Type B pancreatic cell (in vitro differentiated cells): ENCODE data around the gene RPN2. TPM values are rescaled to one million over a fixed set of nuclear protein-coding genes. Genes with fewer than 3 reads are reported as not detected.

Experiments used
- DNase-seq: peaks from one replicate; pipeline ENCODE4 v3.0.0; 2021; ENCODE audit warnings: mixed read lengths; ENCODE audit not compliant: unreplicated experiment; ENCODE audit errors: extremely low spot score
- H3K27ac Mint-ChIP-seq: 2 replicates; pipeline ENCODE4 v1.8.0; 2021; ENCODE audit warnings: mild to moderate bottlenecking, mixed read lengths
- H3K27me3 Mint-ChIP-seq: 2 replicates; pipeline ENCODE4 v1.8.0; 2021; ENCODE audit warnings: mixed read lengths
- H3K36me3 Mint-ChIP-seq: 2 replicates; pipeline ENCODE4 v1.8.0; 2021; ENCODE audit warnings: mixed read lengths
- H3K4me1 Mint-ChIP-seq: one replicate; pipeline ENCODE4 v1.8.0; 2021; ENCODE audit warnings: mixed read lengths; ENCODE audit not compliant: unreplicated experiment
- H3K4me3 Mint-ChIP-seq: 2 replicates; pipeline ENCODE4 v1.8.0; 2021; ENCODE audit warnings: mild to moderate bottlenecking, mixed read lengths
- H3K9me3 Mint-ChIP-seq: 2 replicates; pipeline ENCODE4 v1.8.0; 2021; ENCODE audit warnings: mixed read lengths
- total RNA-seq: library from RNA; stranded (reverse); gene quantifications from 2 replicates; pipeline ENCODE4 v1.2.1, GENCODE V29; 2021; ENCODE audit warnings: low replicate concordance
- TF ChIP-seq, protein P1 (sequence below): fragments of 200-600 bp; sonication (generic); conservative IDR thresholded peaks from 2 replicates; pipeline ENCODE4 v1.5.0; 2021; ENCODE audit warnings: antibody characterized with exemption, mild to moderate bottlenecking

The RPN2 gene
- total RNA-seq, 1 donor from 2014 or later: 184 TPM

DNA sequence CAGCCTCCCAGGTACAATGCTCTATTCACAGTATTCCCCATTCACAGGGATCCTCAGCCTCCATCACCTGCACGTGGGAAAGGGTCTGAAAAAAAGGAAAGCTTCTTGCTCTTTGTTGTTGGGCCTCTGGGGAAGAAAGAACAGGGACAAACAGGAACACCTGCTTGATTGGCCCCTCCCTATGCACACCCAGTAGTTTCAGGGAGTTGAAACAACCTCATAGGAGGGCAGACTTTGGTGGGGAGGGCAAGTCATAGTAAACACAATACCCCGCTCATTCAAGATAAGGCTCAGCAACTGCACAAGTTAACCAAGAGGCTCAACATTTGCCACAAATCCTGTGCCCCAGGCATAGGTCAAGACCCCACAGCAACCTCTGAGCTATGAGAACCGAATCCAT is 80.7 kb downstream of the RPN2 start:
- DNase-seq: no peak
- H3K27ac Mint-ChIP-seq: no peak overlapping the region

DNA sequence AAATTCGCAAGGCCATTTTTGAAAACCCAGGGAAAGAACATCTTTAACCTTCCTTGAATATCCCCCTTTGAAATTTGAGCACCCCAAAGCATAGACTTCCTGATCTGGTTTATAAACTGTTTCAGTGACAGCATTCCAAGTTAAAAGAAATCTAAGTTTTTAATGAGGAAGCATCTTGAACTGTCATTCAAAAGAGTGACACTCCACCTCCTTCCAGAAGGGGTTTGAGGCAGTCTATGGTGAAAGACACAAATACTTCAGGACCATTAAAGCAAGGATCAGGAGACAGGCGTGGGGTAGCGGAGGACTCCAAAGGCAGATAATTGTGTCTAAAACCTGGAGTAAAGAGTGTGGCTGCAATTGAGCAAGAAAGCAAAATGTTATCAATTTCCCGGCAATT is 81.8 kb downstream of the RPN2 start:
- no peak for DNase-seq
- Mint-ChIP-seq H3K36me3 (no peaks in the 10 kb centered on the region), H3K9me3 (no peaks in the 10 kb centered on the region), H3K4me1 (peaks cover 27% of the 10 kb centered on the region), H3K27me3 (peaks cover 17% of the 10 kb centered on the region), H3K27ac (no peak overlapping the region), H3K4me3 (no peak overlapping the region)
- TF ChIP-seq, protein P1, sequence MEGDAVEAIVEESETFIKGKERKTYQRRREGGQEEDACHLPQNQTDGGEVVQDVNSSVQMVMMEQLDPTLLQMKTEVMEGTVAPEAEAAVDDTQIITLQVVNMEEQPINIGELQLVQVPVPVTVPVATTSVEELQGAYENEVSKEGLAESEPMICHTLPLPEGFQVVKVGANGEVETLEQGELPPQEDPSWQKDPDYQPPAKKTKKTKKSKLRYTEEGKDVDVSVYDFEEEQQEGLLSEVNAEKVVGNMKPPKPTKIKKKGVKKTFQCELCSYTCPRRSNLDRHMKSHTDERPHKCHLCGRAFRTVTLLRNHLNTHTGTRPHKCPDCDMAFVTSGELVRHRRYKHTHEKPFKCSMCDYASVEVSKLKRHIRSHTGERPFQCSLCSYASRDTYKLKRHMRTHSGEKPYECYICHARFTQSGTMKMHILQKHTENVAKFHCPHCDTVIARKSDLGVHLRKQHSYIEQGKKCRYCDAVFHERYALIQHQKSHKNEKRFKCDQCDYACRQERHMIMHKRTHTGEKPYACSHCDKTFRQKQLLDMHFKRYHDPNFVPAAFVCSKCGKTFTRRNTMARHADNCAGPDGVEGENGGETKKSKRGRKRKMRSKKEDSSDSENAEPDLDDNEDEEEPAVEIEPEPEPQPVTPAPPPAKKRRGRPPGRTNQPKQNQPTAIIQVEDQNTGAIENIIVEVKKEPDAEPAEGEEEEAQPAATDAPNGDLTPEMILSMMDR: no peak

More for the DNA sequence above, 80.7 kb downstream of the RPN2 start:
- Mint-ChIP-seq H3K9me3 (no peaks in the 10 kb centered on the region), H3K4me3 (no peak overlapping the region), H3K36me3 (no peaks in the 10 kb centered on the region), H3K27me3 (peaks cover 17% of the 10 kb centered on the region), H3K4me1 (peaks cover 27% of the 10 kb centered on the region)
- TF ChIP-seq, protein P1: no peak

- Mint-ChIP-seq H3K9me3 (no peaks in the 10 kb centered on the region), H3K4me1 (peaks cover 27% of the 10 kb centered on the region), H3K4me3 (no peak within 1 kb of the TSS), H3K36me3 (no peaks in the 10 kb centered on the region), H3K27me3 (peaks cover 17% of the 10 kb centered on the region), H3K27ac (no peak within 1 kb of the TSS)
- TF ChIP-seq, protein P1: no peak
- no peak for DNase-seq
Measured at GRCh38 chr20:37261714-37262113, 82.6 kb downstream of the RPN2 start, which contains the start of gene GHRH. Gene GHRH (minus strand): TSS chr20:37261814. CDS start chr20:37256889, 4,925 bp downstream.

DNA sequence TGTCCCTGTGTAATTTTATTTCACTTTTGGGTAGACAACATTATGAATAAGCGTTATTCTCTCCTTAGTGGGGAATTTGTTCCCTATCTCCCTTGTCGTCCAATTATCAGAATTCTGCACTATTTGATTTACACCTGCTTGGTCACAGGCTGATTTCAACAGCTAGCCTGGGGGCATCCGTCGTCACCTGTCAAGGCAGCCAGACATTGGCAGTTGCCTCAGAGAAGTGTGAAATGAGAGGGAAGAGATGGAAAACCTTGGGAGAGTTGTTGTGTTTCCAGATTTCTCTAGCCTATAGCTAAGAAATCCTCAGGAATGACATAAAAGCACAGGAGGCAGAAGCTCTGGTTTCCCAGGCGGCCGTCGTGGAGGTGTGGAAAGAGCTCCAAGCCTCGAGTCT is 83.4 kb downstream of the RPN2 start:
- H3K27me3 Mint-ChIP-seq: peaks cover 23% of the 10 kb centered on the region

DNA sequence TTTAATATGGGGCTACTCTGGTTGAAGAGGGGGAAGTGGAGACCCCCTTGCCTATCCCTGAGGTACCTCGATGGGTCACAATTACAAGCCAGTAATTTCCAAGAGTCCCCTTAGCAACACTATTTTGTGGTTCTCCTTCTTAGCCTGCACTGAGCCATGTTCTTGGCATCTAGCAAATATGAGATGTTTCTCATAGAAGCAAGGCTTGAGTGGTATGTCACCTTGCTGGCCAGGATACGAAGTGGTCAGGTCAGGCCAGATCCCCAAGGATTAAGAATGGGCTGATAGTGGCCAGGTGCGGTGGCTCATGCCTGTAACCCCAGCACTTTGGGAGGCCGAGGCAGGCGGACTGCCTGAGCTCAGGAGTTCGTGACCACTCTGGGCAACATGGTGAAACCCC is 84.6 kb downstream of the RPN2 start:
- Mint-ChIP-seq H3K27me3 (peaks cover 23% of the 10 kb centered on the region), H3K36me3 (no peaks in the 10 kb centered on the region), H3K4me1 (peaks cover 23% of the 10 kb centered on the region), H3K4me3 (no peak overlapping the region), H3K9me3 (no peaks in the 10 kb centered on the region), H3K27ac (no peak overlapping the region)
- TF ChIP-seq, protein P1: no peak
- DNase-seq: no peak

More for the DNA sequence above, 83.4 kb downstream of the RPN2 start:
- no peaks in the 10 kb centered on the region for H3K36me3 Mint-ChIP-seq
- no peak overlapping the region for H3K27ac Mint-ChIP-seq
- H3K4me1 Mint-ChIP-seq: peaks cover 27% of the 10 kb centered on the region
- TF ChIP-seq, protein P1: no peak
- no peaks in the 10 kb centered on the region for H3K9me3 Mint-ChIP-seq
- DNase-seq: no peak
- no peak overlapping the region for H3K4me3 Mint-ChIP-seq

DNA sequence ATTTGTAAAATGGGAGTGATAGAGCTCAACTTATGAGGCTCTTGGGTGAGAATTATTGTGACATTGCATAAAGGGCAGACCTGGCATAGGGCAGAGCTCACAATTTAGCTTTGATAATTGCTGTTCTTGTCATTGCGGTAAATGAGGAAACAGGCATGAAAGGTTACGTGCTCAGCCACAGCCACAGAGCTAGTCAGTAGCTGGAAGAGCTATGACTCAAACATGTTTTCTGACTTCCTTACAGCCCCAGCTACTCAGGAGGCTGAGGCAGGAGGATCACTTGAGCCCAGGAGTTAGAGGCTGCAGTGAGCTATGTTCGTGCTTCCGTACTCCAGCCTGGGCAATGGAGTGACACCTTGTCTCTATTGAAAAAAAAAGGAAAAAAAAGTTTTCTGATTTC is 86.0 kb downstream of the RPN2 start:
- Mint-ChIP-seq H3K27ac (no peak overlapping the region), H3K27me3 (peaks cover 16% of the 10 kb centered on the region), H3K9me3 (no peaks in the 10 kb centered on the region), H3K4me1 (peaks cover 13% of the 10 kb centered on the region), H3K4me3 (no peak overlapping the region), H3K36me3 (no peaks in the 10 kb centered on the region)
- no peak for DNase-seq
- TF ChIP-seq, protein P1: no peak
